ENCODE measurements around the gene PSKH1.

Gene PSKH1

GRCh38 chr16:67897231-67897630 lies 4.2 kb downstream of the PSKH1 start:
- no peaks in the 10 kb centered on the region; the same call in 1 of the 2 replicates for H3K36me3 ChIP-seq
- TF ChIP-seq CTCF (IDR thresholded peaks at IDR 0.05; ENCODE audit: low read depth, low read length), result no peak
- H3K4me3 ChIP-seq (ENCODE audit: low read depth, low read length), result no peak overlapping the region
- no peaks in the 10 kb centered on the region for H3K4me1 ChIP-seq
- H3K27me3 ChIP-seq, result no peaks in the 10 kb centered on the region
- no peak for DNase-seq
- no peaks in the 10 kb centered on the region for H3K9me3 ChIP-seq

- H3K27me3 ChIP-seq, result no peaks in the 10 kb centered on the region
- H3K36me3 ChIP-seq, result no peaks in the 10 kb centered on the region
- DNase-seq, result no peak
- no peak for TF ChIP-seq CTCF (IDR thresholded peaks at IDR 0.05; ENCODE audit: low read depth, low read length)
- H3K4me3 ChIP-seq (ENCODE audit: low read depth, low read length), result no peak overlapping the region
- H3K9me3 ChIP-seq, result no peaks in the 10 kb centered on the region
- H3K4me1 ChIP-seq, result no peaks in the 10 kb centered on the region
These were observed 8.7 kb downstream of the PSKH1 start for GRCh38 chr16:67901734-67902133.

- H3K27me3 ChIP-seq, result no peaks in the 10 kb centered on the region
These were observed 9.8 kb downstream of the PSKH1 start for GRCh38 chr16:67902831-67903230.

GRCh38 chr16:67907397-67908180 lies 14.5 kb downstream of the PSKH1 start:
- Histone ChIP-seq H3K4me1 (no peaks in the 10 kb centered on the region), H3K36me3 (no peaks in the 10 kb centered on the region), H3K9me3 (no peaks in the 10 kb centered on the region), H3K27me3 (no peaks in the 10 kb centered on the region), H3K4me3 (ENCODE audit: low read depth, low read length) (no peak overlapping the region)
- no peak for TF ChIP-seq CTCF (IDR thresholded peaks at IDR 0.05; ENCODE audit: low read depth, low read length)
- no peak for DNase-seq

More at GRCh38 chr16:67902831-67903230, 9.8 kb downstream of the PSKH1 start:
- no peak for TF ChIP-seq CTCF (IDR thresholded peaks at IDR 0.05; ENCODE audit: low read depth, low read length)
- DNase-seq, result no peak
- Histone ChIP-seq H3K36me3 (no peaks in the 10 kb centered on the region), H3K9me3 (no peaks in the 10 kb centered on the region), H3K4me1 (no peaks in the 10 kb centered on the region), H3K4me3 (ENCODE audit: low read depth, low read length) (no peak overlapping the region)

GRCh38 chr16:67909056-67909742 lies 16.1 kb downstream of the PSKH1 start:
- H3K4me1 ChIP-seq, result no peaks in the 10 kb centered on the region
- no peaks in the 10 kb centered on the region for H3K9me3 ChIP-seq
- no peak for DNase-seq
- no peak for TF ChIP-seq CTCF (IDR thresholded peaks at IDR 0.05; ENCODE audit: low read depth, low read length)
- no peaks in the 10 kb centered on the region for H3K27me3 ChIP-seq
- no peak overlapping the region for H3K4me3 ChIP-seq (ENCODE audit: low read depth, low read length)
- H3K36me3 ChIP-seq, result no peaks in the 10 kb centered on the region

GRCh38 chr16:67910158-67910557 lies 17.1 kb downstream of the PSKH1 start:
- DNase-seq, result peak; percentile 49
- Histone ChIP-seq H3K27me3 (no peaks in the 10 kb centered on the region), H3K36me3 (no peaks in the 10 kb centered on the region), H3K9me3 (no peaks in the 10 kb centered on the region), H3K4me1 (peaks cover 6% of the 10 kb centered on the region), H3K4me3 (ENCODE audit: low read depth, low read length) (no peak overlapping the region)
- TF ChIP-seq CTCF (IDR thresholded peaks at IDR 0.05; ENCODE audit: low read depth, low read length), result no peak
